HG03066 (cell line): Measurements from ENCODE around the gene CDC73.
"Not testable (repeated sequence)": the region's sequence is repeated elsewhere in the genome, so short reads cannot be mapped to it uniquely, and the experiment has no call there.

Experiments
- ATAC-seq: cut with Tn5 transposase; IDR thresholded peaks from one replicate; pipeline ENCODE4 v1.9.1; 2021; ENCODE audit warnings: low read depth; ENCODE audit not compliant: unreplicated experiment

The CDC73 gene

GRCh38 chr1:193275773-193276172 lies 153.9 kb downstream of the CDC73 start:
- ATAC-seq: no peak

- no peak for ATAC-seq
Measured at GRCh38 chr1:193278968-193279367, 157.1 kb downstream of the CDC73 start.

GRCh38 chr1:193281894-193282293 lies 160.1 kb downstream of the CDC73 start:
- no peak for ATAC-seq

- ATAC-seq: no peak
Measured at GRCh38 chr1:193283016-193283415, 161.2 kb downstream of the CDC73 start.

- ATAC-seq: no peak
Measured at GRCh38 chr1:193284219-193284618, 162.4 kb downstream of the CDC73 start.

GRCh38 chr1:193285641-193286040 lies 163.8 kb downstream of the CDC73 start:
- no peak for ATAC-seq

- ATAC-seq: not testable (repeated sequence)
Measured at GRCh38 chr1:193288548-193289080, 166.8 kb downstream of the CDC73 start.

- ATAC-seq: no peak
Measured at GRCh38 chr1:193293726-193294125, 171.9 kb downstream of the CDC73 start.

- no peak for ATAC-seq
Measured at GRCh38 chr1:193299038-193299437, 177.2 kb downstream of the CDC73 start.

- no peak for ATAC-seq
Measured at GRCh38 chr1:193301746-193302145, 179.9 kb downstream of the CDC73 start.

DNA sequence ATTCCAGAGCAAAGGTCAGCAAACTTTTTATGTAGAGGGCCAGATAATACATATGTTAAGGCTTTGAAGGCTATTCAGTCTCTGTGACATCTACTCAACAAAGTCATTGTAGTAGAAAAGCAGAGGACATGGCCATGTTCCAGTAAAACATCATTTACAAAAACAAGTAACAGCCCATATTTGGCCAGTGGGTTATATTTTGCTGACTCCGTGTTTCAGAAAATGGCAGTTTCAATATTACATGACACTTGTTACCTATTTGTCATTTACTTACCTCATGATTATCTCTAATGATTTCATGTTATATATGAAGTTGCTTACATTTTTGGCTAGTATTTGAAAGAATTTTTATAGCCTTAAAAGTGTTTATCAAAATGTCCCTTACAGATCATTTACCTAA lies 182.0 kb downstream of the CDC73 start:
- no peak for ATAC-seq
